GM18951 (cell line): Measurements from ENCODE around the gene KCNE1.

ENCODE experiments used
- POLR2A ChIP-seq: IDR thresholded peaks from 4 replicates; pipeline ENCODE4 v1.6.1; 2011; ENCODE audit warnings: mild to moderate bottlenecking; ENCODE audit not compliant: insufficient read length, insufficient read depth; ENCODE audit errors: extremely low read depth
- in situ Hi-C: fragments of 300-500 bp; cut with MboI; formaldehyde crosslinking; loops from one replicate; pipeline ENCODE4 v1.12.0; 2022; ENCODE audit warnings: low sequenced_read_pairs, mixed read lengths, inconsistent platforms; ENCODE audit not compliant: unreplicated experiment

Gene KCNE1

DNA sequence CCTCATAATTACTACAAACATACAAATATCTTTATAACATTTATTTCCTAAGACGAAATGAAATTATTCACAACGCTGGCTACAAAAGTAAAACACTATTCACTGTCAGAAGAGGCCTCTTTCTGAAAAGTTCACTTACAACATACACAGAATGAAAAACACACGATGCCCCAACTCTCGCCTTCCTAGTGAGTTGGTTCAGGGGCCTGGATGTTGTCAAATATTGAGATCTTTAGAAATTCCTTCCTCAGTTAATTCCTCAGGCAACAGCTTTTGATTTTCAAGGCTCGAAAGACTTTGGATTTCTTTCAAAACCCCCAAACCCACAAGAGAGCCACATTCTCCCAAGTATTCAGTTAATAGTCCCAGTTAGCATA, 14.2 kb upstream of the KCNE1 start:
- in situ Hi-C loops = no loop called here
- no peak for TF ChIP-seq POLR2A

DNA sequence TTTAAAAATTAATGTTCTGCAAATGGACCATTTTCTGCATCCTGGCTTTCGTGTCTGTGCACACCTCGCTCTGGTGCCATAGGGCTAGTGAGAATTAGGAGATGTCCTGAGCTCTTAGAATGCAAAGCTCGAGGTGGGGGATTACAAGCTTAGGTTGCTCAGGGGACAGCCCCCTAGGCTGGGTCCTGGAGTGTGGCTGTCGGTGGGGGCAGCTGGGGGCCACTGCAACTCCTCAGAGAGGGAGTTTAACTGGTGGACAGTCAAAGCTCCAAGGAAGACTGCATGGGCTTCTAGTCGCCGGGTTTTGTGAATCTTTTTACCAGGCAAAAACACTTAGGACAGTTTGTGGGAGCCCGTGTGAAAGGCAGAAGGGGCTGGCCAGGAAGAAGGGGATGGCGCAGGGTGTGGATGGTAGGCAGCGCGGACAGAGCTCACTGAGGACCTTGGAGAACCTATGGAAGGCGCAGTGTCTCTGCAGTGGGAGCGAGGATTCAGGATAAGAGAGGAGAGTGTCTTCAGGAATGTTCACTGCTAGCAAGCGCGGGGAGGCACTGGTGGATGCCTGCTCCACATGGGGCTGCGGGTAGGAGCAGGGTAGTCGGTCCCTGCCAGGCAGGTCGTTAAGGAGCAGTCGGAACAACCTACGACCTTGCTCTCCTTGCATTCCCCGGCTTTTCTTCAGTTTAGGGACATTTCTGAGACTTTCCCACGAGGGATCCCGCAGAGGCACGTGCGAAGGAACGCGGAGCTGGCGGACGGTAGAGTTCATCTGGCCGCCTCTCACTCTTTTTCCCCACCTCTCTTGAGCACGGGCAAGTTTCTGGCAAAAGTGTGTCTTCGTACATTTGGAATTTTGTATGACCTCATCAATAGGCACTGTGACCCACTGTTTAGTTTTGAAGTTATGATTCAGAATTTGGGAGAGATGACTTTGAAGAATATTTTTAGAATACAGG, 12.9 kb upstream of the KCNE1 start:
- in situ Hi-C loops = no loop called here
- TF ChIP-seq POLR2A = no peak

DNA sequence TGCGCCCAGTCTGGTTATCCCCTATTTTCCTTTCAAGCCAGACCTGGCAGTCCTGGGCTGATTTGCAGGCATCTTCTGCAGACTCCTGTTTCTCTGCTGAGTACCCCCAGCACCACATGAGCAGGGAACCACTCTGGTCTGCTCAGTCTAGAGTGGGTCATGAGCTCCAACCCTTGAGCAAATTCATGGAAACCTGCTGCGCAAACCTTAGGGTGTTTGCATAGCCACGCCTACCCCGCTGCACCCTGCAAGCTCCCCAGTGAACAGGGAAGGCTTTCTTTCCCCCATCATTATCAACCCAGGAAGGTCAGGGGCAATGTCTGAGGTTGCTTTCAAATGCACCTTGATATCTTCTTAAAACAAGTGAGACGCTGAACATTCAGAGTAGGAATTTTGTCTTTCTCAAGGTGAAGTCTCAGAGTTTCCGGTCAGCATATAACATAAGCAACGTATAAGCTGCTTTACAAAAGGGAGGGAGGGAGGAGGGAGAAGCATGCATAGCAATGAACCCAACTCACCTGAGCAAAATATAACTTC, 11.1 kb upstream of the KCNE1 start:
- TF ChIP-seq POLR2A = no peak
- in situ Hi-C loops = no loop called here

DNA sequence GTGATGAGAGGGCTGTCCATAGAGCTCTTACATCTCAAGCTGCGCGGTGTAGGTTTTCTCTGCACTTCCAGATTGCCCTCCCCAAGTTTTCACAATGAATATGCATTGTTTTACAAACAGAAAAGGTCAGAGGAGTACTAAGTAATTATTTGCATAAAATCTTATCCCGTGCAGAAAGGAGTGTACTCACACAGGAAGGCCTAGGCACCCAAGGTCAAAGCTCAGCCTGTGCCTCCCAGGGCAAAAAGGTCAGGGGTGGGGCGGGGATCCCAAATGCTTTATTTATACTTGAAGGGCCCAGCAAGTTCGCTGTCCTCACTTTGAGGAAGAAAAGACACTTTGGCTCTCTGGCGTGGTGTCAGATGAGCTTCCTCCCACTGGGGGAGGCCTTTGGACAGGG, 10.3 kb upstream of the KCNE1 start:
- no peak for TF ChIP-seq POLR2A
- in situ Hi-C loops = no loop called here

DNA sequence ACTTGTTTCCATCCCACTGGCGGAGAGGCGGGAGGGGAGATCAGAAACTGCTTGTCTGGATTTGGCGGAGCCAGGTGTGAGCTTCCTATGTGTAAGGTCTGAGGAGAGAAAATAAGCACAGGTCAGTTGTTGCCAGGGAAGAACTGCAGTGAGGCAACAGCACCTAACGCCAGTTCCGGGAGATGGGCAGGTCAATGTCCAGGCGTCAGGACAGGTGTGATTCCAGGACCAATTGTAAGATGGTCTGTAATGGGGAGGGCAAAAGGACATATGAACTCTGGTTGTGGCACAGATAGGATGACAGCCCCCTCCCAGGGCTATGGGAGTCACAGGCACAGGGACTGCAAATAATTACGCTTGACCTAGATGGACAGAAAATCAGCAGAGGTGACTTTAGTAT, 9.6 kb upstream of the KCNE1 start:
- in situ Hi-C loops = no loop called here
- TF ChIP-seq POLR2A = no peak

DNA sequence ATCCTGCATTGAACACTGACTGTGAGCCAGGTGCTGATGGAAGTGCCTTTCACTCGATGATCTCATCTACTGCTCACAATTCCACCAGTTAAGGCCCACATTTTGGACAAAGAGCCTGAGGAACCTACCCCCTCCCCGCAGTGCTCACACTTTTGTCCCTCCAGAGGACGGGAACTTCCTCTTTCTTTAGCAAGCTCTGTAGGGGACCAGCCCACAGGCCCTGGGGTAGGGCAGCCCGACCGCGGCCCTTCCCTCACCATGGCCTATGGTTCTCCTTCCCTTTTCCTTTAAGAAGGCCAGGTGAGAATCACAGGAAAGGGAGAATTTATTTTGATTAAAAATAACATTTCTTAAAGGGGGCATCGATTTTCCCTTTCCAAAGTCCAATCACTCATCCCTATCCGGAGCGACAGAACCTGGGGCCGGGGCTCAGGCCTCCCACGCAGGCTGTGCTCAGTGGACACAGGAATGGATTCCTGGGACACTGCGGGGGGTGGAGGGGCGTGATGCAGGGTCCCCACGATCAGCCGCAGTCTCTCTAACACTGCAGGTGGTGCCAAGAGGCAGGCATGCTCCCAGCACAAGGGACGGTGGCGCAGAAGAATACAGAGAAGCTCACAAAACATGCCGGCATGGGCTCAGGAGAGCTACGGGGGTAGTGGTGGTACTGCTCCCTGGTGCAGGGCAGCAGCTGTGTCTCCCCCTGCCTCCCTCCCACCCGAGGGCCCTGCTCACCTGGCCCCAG, 8.9 kb upstream of the KCNE1 start:
- no peak for TF ChIP-seq POLR2A
- in situ Hi-C loops = no loop called here

DNA sequence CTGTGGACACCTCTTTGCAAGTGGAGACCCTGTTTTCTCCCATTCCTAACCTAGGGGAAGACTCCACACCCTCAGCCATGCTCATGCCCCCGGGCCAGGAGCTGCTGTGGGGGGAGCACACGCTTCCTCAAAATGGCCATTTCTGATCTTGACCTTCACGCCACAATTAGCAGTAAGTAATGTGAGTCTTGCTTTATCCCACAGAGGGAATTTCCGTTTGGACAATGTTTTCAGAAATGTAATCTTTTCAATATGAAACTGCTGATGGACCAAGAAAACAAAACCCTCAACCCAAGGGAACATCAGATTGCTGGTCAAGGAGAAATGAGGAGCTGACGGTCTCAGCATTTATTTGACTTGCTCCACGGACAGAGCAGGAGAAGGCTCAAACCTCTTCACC, 8.3 kb upstream of the KCNE1 start:
- no peak for TF ChIP-seq POLR2A
- in situ Hi-C loops = no loop called here

DNA sequence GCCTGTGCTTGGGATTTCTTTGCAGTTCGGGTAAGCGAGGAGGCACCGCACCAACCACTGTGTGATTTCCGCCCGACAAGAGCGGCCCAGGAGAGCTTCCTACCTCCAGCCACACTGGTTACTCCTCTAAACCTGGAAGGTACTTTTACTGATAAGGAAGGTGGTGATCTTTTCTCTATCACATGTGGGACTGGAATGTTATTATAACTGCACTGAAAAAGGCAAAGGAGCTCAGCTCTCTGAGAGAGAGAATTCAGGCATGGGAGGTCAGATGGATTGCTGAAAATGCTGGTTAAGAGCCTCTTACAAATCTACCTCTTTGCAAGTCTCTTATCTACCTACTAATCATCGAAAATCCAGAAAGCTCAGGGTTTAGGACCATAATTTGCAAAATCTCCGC, 7.7 kb upstream of the KCNE1 start:
- in situ Hi-C loops = no loop called here

DNA sequence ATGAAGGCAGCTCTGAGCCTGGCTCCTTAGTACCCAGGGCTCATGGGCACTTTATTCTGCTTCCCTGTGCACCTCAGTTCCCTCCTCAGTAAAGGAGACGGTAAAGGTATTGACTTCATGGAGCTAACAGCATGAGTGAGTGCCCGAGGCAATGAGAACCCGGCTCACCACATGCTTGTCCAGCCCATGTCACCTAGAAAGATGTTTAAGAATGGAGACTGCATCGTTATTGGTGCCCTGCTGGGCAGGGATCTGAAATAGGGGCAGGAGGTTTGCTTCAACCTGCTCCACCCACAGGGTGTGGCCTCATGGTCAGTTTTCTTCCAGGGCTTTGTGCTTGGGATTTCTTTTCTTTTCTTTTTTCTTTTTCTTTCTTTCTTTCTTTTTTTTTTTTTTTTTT, 7.0 kb upstream of the KCNE1 start:
- TF ChIP-seq POLR2A = no peak
- in situ Hi-C loops = no loop called here

More for the DNA sequence above, 7.7 kb upstream of the KCNE1 start:
- no peak for TF ChIP-seq POLR2A

DNA sequence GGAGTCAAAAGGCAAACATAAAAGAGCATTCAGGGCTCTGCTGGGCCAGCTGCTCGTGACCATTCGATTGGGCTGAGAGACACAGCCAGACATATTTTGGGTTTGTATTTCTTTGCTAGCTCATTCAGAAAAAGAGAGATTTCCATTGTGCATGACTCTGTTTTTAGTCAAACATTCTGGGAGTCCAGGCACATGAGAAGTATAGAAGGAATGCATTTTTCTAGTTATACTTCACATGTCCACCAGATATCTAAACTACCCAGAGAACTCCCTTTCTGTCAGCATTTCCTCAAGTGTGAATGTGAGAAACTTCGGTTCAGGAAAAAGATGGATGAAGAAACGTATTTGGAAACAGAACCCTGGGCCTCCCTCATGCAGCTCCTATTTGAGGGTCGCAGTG, 6.3 kb upstream of the KCNE1 start:
- TF ChIP-seq POLR2A = no peak
- in situ Hi-C loops = no loop called here

DNA sequence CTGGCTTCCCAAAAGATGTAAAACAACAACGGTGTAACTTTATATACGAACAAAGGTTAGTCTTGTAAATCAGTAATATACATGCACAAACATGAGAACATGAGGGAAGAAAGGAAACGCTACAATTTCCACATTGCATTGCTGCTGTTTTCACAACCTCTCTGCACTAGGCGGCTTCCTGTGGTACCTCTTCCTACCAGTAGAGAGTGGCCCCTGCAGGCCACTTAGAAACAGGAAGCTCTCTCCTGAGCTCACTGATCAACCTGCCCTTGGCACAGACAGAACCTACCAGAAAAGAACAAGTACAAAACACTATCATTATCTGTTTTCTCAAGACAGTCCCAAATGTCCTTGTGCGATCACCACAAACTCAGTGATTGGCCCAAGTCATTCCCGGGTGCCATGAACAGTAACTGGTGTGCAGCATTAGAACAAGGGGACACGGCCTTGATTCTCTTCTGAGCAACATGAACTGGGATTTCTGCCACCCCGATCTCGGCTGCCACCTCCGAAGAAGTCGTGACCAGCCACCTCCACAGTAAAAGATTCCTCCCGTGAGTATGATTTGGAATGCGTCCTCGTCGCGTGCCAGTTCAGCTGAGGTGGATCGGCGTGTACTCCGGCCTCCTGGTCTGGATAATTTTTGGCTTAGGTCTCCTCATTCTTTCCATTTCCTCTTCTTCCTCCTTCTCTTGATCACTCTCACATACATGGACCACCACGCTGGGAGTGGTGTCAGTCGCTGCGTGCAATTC, 5.7 kb upstream of the KCNE1 start:
- in situ Hi-C loops = no loop called here
- no peak for TF ChIP-seq POLR2A

DNA sequence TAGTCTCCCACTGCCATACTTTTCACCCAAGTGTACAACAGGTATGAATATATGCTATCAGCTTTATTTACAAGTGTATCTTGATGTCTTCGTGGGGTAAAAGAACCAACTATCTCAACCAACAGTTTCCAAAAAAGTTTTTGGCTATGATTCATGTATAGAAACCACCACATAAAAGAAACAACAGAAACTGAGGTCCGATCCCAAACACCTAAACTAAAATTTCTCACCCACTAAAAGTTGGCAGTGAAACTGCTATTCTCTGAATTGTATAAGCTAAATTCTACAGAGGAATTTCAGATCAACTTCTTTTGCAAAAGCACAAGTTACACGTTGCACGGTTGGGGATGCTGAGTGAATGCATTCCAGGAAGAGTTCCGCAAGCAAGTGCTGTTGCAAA, 5.0 kb upstream of the KCNE1 start:
- no peak for TF ChIP-seq POLR2A
- in situ Hi-C loops = no loop called here

DNA sequence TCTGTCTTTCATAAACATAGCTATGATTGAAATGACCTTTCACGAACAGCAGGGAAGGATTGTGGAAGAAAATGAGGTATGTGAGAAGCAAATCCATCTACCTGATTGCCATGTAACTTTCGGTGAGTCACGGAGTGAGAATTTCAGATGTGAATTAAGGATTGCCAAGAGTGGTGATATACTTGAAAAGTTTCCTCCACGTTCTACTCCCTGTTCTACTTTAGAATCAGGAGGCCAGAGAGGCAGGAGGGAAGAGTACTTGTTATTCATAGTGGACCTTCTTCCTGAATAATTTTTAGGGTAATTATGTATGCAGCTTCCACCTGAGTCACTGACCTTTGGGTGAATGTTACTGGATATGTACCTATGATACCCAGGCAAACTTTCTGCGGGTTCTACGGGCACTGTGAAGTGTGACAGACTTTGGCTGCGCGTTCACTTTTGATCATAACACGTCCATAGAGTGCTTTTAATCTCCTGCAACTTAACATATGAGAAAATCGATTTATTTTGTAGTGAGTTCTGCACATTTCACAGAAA, 2.6 kb upstream of the KCNE1 start:
- in situ Hi-C loops = no loop called here
- no peak for TF ChIP-seq POLR2A
